KMS-11 (cell line): Measurements from ENCODE around the gene IRF8.

Experiments used
- H2AFZ ChIP-seq: fragments of 200-600 bp; sonication (generic); 2 replicates; pipeline ENCODE4 v1.6.1; 2016; ENCODE audit warnings: antibody characterized with exemption, mixed run types, low read depth
- H3K27ac ChIP-seq: fragments of 200-600 bp; sonication (generic); 2 replicates; pipeline ENCODE4 v1.6.1; 2016; ENCODE audit warnings: mild to moderate bottlenecking, mixed run types
- H3K27me3 ChIP-seq: fragments of 200-600 bp; sonication (generic); 2 replicates; pipeline ENCODE4 v1.6.1; 2017; ENCODE audit warnings: mild to moderate bottlenecking, low read depth, mixed run types, moderate library complexity; ENCODE audit not compliant: insufficient read depth
- H3K36me3 ChIP-seq: fragments of 200-600 bp; sonication (generic); 2 replicates; pipeline ENCODE4 v1.6.1; 2017; ENCODE audit warnings: mild to moderate bottlenecking, mixed run types; ENCODE audit not compliant: insufficient read depth
- H3K4me1 ChIP-seq: fragments of 200-600 bp; sonication (generic); 2 replicates; pipeline ENCODE4 v1.6.1; 2016; ENCODE audit warnings: mild to moderate bottlenecking, low read depth, mixed run types; ENCODE audit not compliant: poor library complexity, severe bottlenecking
- H3K4me2 ChIP-seq: fragments of 200-600 bp; sonication (generic); 2 replicates; pipeline ENCODE4 v1.7.0; 2016; ENCODE audit warnings: mild to moderate bottlenecking, mixed run types
- H3K4me3 ChIP-seq: fragments of 200-600 bp; sonication (generic); IDR thresholded peaks from 2 replicates; pipeline ENCODE4 v1.6.1; 2017; ENCODE audit warnings: low read depth, low read length, mixed read lengths; ENCODE audit not compliant: insufficient read depth
- H3K79me2 ChIP-seq: fragments of 200-600 bp; sonication (generic); 2 replicates; pipeline ENCODE4 v1.6.1; 2016; ENCODE audit warnings: low read depth, mixed run types; ENCODE audit not compliant: insufficient read depth
- H3K9ac ChIP-seq: fragments of 200-600 bp; sonication (generic); 2 replicates; pipeline ENCODE4 v1.6.1; 2016; ENCODE audit warnings: mild to moderate bottlenecking, mixed run types
- H4K20me1 ChIP-seq: fragments of 200-600 bp; sonication (generic); 2 replicates; pipeline ENCODE4 v1.6.1; 2016; ENCODE audit warnings: mild to moderate bottlenecking, mixed run types; ENCODE audit not compliant: insufficient read depth
- CTCF ChIP-seq: fragments of 200-600 bp; sonication (generic); conservative IDR thresholded peaks from 2 replicates; pipeline ENCODE4 v1.6.1; 2017; ENCODE audit warnings: low read depth, mild to moderate bottlenecking, antibody characterized with exemption, low read length, moderate library complexity, mixed read lengths

IRF8 gene

GRCh38 chr16:85963753-85964285 lies 64.9 kb downstream of the IRF8 start:
- H3K27me3 ChIP-seq: peaks cover 63% of the 10 kb centered on the region
- H4K20me1 ChIP-seq: no peaks in the 10 kb centered on the region
- H3K4me2 ChIP-seq: no peak overlapping the region
- H3K4me3 ChIP-seq: no peak overlapping the region
- H3K9ac ChIP-seq: no peak overlapping the region
- H3K36me3 ChIP-seq: no peaks in the 10 kb centered on the region
- no peak for TF ChIP-seq CTCF
- H2AFZ ChIP-seq: no peak overlapping the region
- H3K79me2 ChIP-seq: no peaks in the 10 kb centered on the region
- H3K4me1 ChIP-seq: no peaks in the 10 kb centered on the region
- no peak overlapping the region for H3K27ac ChIP-seq

GRCh38 chr16:85965125-85965524 lies 66.2 kb downstream of the IRF8 start:
- H3K27me3 ChIP-seq: peaks cover 63% of the 10 kb centered on the region
- no peak overlapping the region for H3K4me2 ChIP-seq

GRCh38 chr16:85967111-85967510 lies 68.1 kb downstream of the IRF8 start:
- H3K27me3 ChIP-seq: peaks cover 63% of the 10 kb centered on the region
- H3K4me2 ChIP-seq: no peak overlapping the region
- TF ChIP-seq CTCF: no peak

More at GRCh38 chr16:85965125-85965524, 66.2 kb downstream of the IRF8 start:
- TF ChIP-seq CTCF: no peak
- H2AFZ ChIP-seq: no peak overlapping the region
- no peak overlapping the region for H3K27ac ChIP-seq
- H3K79me2 ChIP-seq: no peaks in the 10 kb centered on the region
- H4K20me1 ChIP-seq: no peaks in the 10 kb centered on the region
- H3K4me3 ChIP-seq: no peak overlapping the region
- no peak overlapping the region for H3K9ac ChIP-seq
- no peaks in the 10 kb centered on the region for H3K36me3 ChIP-seq
- no peaks in the 10 kb centered on the region for H3K4me1 ChIP-seq

GRCh38 chr16:85968041-85968920 lies 69.3 kb downstream of the IRF8 start:
- H3K4me2 ChIP-seq: no peak overlapping the region
- no peak overlapping the region for H3K27ac ChIP-seq
- no peaks in the 10 kb centered on the region for H3K4me1 ChIP-seq
- H3K36me3 ChIP-seq: no peaks in the 10 kb centered on the region
- no peak overlapping the region for H3K9ac ChIP-seq
- no peaks in the 10 kb centered on the region for H4K20me1 ChIP-seq
- no peaks in the 10 kb centered on the region for H3K79me2 ChIP-seq
- TF ChIP-seq CTCF: no peak
- H3K4me3 ChIP-seq: no peak overlapping the region
- peaks cover 54% of the 10 kb centered on the region for H3K27me3 ChIP-seq
- H2AFZ ChIP-seq: no peak overlapping the region

More at GRCh38 chr16:85967111-85967510, 68.1 kb downstream of the IRF8 start:
- Histone ChIP-seq H3K36me3 (no peaks in the 10 kb centered on the region), H4K20me1 (no peaks in the 10 kb centered on the region), H3K4me1 (no peaks in the 10 kb centered on the region), H3K4me3 (no peak overlapping the region), H2AFZ (no peak overlapping the region), H3K27ac (no peak overlapping the region), H3K79me2 (no peaks in the 10 kb centered on the region), H3K9ac (no peak overlapping the region)
